Stimulated activated CD4-positive, alpha-beta T cell treated with anti-CD3 and anti-CD28 coated beads, Interleukin-4, amount 100 ng/mL, for 1 hour (primary cell): ENCODE measurements around the gene SRRM2.

ENCODE experiments used
- DNase-seq: peaks from one replicate; pipeline ENCODE4 v3.0.0-alpha.2; 2020

SRRM2 gene

GRCh38 chr16:2765462-2766404, 13.3 kb downstream of the SRRM2 start:
- DNase-seq = no peak

GRCh38 chr16:2766430-2767139, 14.1 kb downstream of the SRRM2 start:
- no peak for DNase-seq

GRCh38 chr16:2767140-2767731, 14.8 kb downstream of the SRRM2 start:
- DNase-seq = no peak

GRCh38 chr16:2767891-2768290, 15.5 kb downstream of the SRRM2 start:
- DNase-seq = no peak

GRCh38 chr16:2768403-2769089, 16.1 kb downstream of the SRRM2 start:
- DNase-seq = no peak

GRCh38 chr16:2769100-2769529, 16.7 kb downstream of the SRRM2 start:
- DNase-seq = no peak

- DNase-seq = no peak
These were observed 17.2 kb downstream of the SRRM2 start for GRCh38 chr16:2769675-2770056.

- no peak for DNase-seq
These were observed 17.9 kb downstream of the SRRM2 start for GRCh38 chr16:2770057-2770951.

- no peak for DNase-seq
These were observed 19.3 kb downstream of the SRRM2 start for GRCh38 chr16:2771496-2772402.

GRCh38 chr16:2773188-2773968, 20.9 kb downstream of the SRRM2 start:
- no peak for DNase-seq

GRCh38 chr16:2774161-2774891, 21.9 kb downstream of the SRRM2 start:
- DNase-seq = no peak

GRCh38 chr16:2775131-2775716, 22.8 kb downstream of the SRRM2 start:
- no peak for DNase-seq

- DNase-seq = no peak
These were observed 23.5 kb downstream of the SRRM2 start for GRCh38 chr16:2775765-2776499.

GRCh38 chr16:2776500-2777139, 24.2 kb downstream of the SRRM2 start:
- peak; percentile 43 for DNase-seq

GRCh38 chr16:2777231-2777902, 24.9 kb downstream of the SRRM2 start, which contains the start of gene ELOB:
ELOB (minus strand) TSS chr16:2777280; CDS start chr16:2777239, 41 bp downstream.
- peak; percentile 92 for DNase-seq

GRCh38 chr16:2777903-2778629, 25.6 kb downstream of the SRRM2 start:
- DNase-seq = peak; percentile 36
